H1 (cell line): Measurements from ENCODE around the gene RPS6KA2. TPM values are rescaled to one million over a fixed set of nuclear protein-coding genes. Genes with fewer than 3 reads are reported as not detected.

Experiments
- CTCF ChIA-PET: fragments of 300-600 bp; sonication (Branson Sonifier 250); formaldehyde crosslinking; loops from one replicate; lab custom pipeline; 2021; ENCODE audit not compliant: partially characterized antibody; lab: Charles Lee
- POLR2A ChIA-PET: fragments of 300-600 bp; sonication (Branson Sonifier 250); formaldehyde crosslinking; loops from one replicate; lab custom pipeline; 2021; ENCODE audit warnings: inconsistent platforms; ENCODE audit not compliant: partially characterized antibody; lab: Charles Lee
- DNase-seq, 2 experiments: peaks; one replicate each; pipeline versions ENCODE4 v3.0.0 to v3.0.0-alpha.2; 2010 to 2022; ENCODE audit warnings: low spot score in 2 of 2, low read depth in 1 of 2, mixed read lengths in 1 of 2
- FAIRE-seq: peaks from 2 replicates; lab custom pipeline; 2011; peaks lifted over from hg19 to GRCh38; lab: Jason Lieb, UNC
- H2AFZ ChIP-seq: 2 replicates; pipeline ENCODE4 v1.8.1; 2012; ENCODE audit warnings: low read length, inconsistent platforms
- H2AK5ac ChIP-seq: 2 replicates; pipeline ENCODE4 v1.6.1; 2013; ENCODE audit warnings: low read depth, low read length
- H2BK120ac ChIP-seq: replicated peaks from 2 replicates; pipeline ENCODE3; 2013; ENCODE audit warnings: low read depth, low read length, inconsistent platforms
- H2BK12ac ChIP-seq: 2 replicates; pipeline ENCODE4 v1.6.1; 2013; ENCODE audit warnings: low read depth, low read length
- H2BK15ac ChIP-seq: 2 replicates; pipeline ENCODE4 v1.6.1; 2013; ENCODE audit warnings: low read length
- H2BK20ac ChIP-seq: 2 replicates; pipeline ENCODE4 v1.6.1; 2013; ENCODE audit warnings: low read length
- H2BK5ac ChIP-seq: 2 replicates; pipeline ENCODE4 v1.6.1; 2013; ENCODE audit warnings: low read depth, low read length
- H3K14ac ChIP-seq: 2 replicates; pipeline ENCODE4 v1.6.1; 2013; ENCODE audit warnings: inconsistent platforms; ENCODE audit not compliant: insufficient read length
- H3K18ac ChIP-seq: 2 replicates; pipeline ENCODE4 v1.6.1; 2013; ENCODE audit warnings: low read length; ENCODE audit errors: extremely low read depth
- H3K23ac ChIP-seq: 2 replicates; pipeline ENCODE4 v1.6.1; 2013; ENCODE audit warnings: inconsistent platforms; ENCODE audit not compliant: insufficient read length
- H3K23me2 ChIP-seq: 2 replicates; pipeline ENCODE4 v1.6.1; 2013; ENCODE audit warnings: low read depth, low read length
- H3K27ac ChIP-seq: 2 replicates; pipeline ENCODE4 v1.6.1; 2011; ENCODE audit warnings: low read depth, low read length, inconsistent platforms
- H3K27me3 ChIP-seq, 4 experiments: replicated peaks in 1 of 4; 1 replicate in 1 of 4; 2 replicates in 3 of 4; pipeline versions ENCODE4 v1.6.1 to v1.8.1; 2011 to 2013; ENCODE audit warnings: low read length in 3 of 4, mild to moderate bottlenecking in 3 of 4, inconsistent platforms in 2 of 4, mixed read lengths in 2 of 4, moderate library complexity in 1 of 4; ENCODE audit not compliant: control insufficient read depth in 3 of 4, insufficient read depth in 3 of 4; ENCODE audit errors: extremely low read depth in 1 of 4
- H3K36me3 ChIP-seq, 4 experiments: 2 replicates each; pipeline versions ENCODE4 v1.6.1 to v1.8.1; 2011 to 2013; ENCODE audit warnings: mild to moderate bottlenecking in 4 of 4, low read length in 3 of 4, moderate library complexity in 2 of 4, control low read depth in 1 of 4, inconsistent platforms in 1 of 4; ENCODE audit not compliant: insufficient read depth in 4 of 4, control insufficient read depth in 2 of 4
- H3K4ac ChIP-seq: replicated peaks from 2 replicates; pipeline ENCODE3; 2013; ENCODE audit warnings: low read length, low read depth, mixed read lengths, inconsistent platforms; ENCODE audit not compliant: insufficient read length
- H3K4me1 ChIP-seq, 4 experiments: replicated peaks in 1 of 4; 1 replicate in 1 of 4; 2 replicates in 3 of 4; pipeline versions ENCODE4 v1.6.1 to v1.8.1; 2011 to 2013; ENCODE audit warnings: low read length in 3 of 4, inconsistent platforms in 2 of 4, mixed read lengths in 1 of 4; ENCODE audit not compliant: insufficient read depth in 4 of 4, control insufficient read depth in 3 of 4
- H3K4me2 ChIP-seq, 2 experiments: 2 replicates each; pipeline versions ENCODE4 v1.6.1 to v1.8.1; 2011 to 2013; ENCODE audit warnings: low read depth in 2 of 2, low read length in 2 of 2, control low read depth in 1 of 2, inconsistent platforms in 1 of 2, mild to moderate bottlenecking in 1 of 2; ENCODE audit not compliant: insufficient read depth in 1 of 2
- H3K4me3 ChIP-seq, 4 experiments: fragments of 200-600, 300-600 bp in 1 of 4; sonication (generic), shearing (Covaris generic), sonication (Bioruptor Twin) in 1 of 4; 2 replicates each; pipeline versions ENCODE4 v1.5.1 to v1.8.1; 2011 to 2016; ENCODE audit warnings: low read length in 4 of 4, low read depth in 3 of 4, control low read depth in 2 of 4, inconsistent platforms in 2 of 4, mild to moderate bottlenecking in 2 of 4, mixed read lengths in 1 of 4, moderate library complexity in 1 of 4; ENCODE audit not compliant: insufficient read depth in 2 of 4; ENCODE audit errors: extremely low read depth in 1 of 4
- H3K56ac ChIP-seq: replicated peaks from 2 replicates; pipeline ENCODE3; 2013; ENCODE audit warnings: low read depth, mild to moderate bottlenecking, mixed read lengths, low read length, inconsistent platforms; ENCODE audit not compliant: insufficient read length
- H3K79me1 ChIP-seq: 2 replicates; pipeline ENCODE4 v1.6.1; 2013; ENCODE audit warnings: low read depth, low read length, control low read depth
- H3K79me2 ChIP-seq, 2 experiments: 2 replicates each; pipeline versions ENCODE4 v1.6.1 to v1.8.1; 2012 to 2013; ENCODE audit warnings: low read length in 2 of 2, mild to moderate bottlenecking in 2 of 2, inconsistent platforms in 1 of 2; ENCODE audit not compliant: insufficient read depth in 2 of 2, control insufficient read depth in 1 of 2
- H3K9ac ChIP-seq, 4 experiments: replicated peaks in 1 of 4; 1 replicate in 1 of 4; 2 replicates in 3 of 4; pipeline versions ENCODE4 v1.6.1 to v1.8.1; 2011 to 2013; ENCODE audit warnings: low read depth in 3 of 4, low read length in 3 of 4, control low read depth in 2 of 4, mild to moderate bottlenecking in 2 of 4, moderate library complexity in 2 of 4, inconsistent platforms in 1 of 4; ENCODE audit errors: extremely low read depth in 1 of 4
- H3K9me3 ChIP-seq, 2 experiments: 2 replicates each; pipeline versions ENCODE4 v1.6.1 to v1.8.1; 2012 to 2013; ENCODE audit warnings: mild to moderate bottlenecking in 2 of 2, moderate library complexity in 2 of 2, control low read depth in 1 of 2, inconsistent platforms in 1 of 2, low read depth in 1 of 2, low read length in 1 of 2, mixed read lengths in 1 of 2; ENCODE audit not compliant: insufficient read depth in 2 of 2
- H4K20me1 ChIP-seq, 2 experiments: replicated peaks in 1 of 2; 2 replicates each; pipeline versions ENCODE3 to v1.8.1; 2011 to 2013; ENCODE audit warnings: inconsistent platforms in 2 of 2, low read length in 2 of 2, mild to moderate bottlenecking in 1 of 2; ENCODE audit not compliant: insufficient read depth in 2 of 2, control insufficient read depth in 1 of 2
- H4K5ac ChIP-seq: 2 replicates; pipeline ENCODE4 v1.6.1; 2013; ENCODE audit warnings: low read length, low read depth, mixed read lengths, inconsistent platforms; ENCODE audit not compliant: insufficient read length
- H4K8ac ChIP-seq: 2 replicates; pipeline ENCODE4 v1.8.0; 2013; ENCODE audit warnings: mild to moderate bottlenecking, moderate library complexity, low read length, inconsistent platforms; ENCODE audit not compliant: insufficient read depth; ENCODE audit errors: extremely low read depth
- H4K91ac ChIP-seq: replicated peaks from 2 replicates; pipeline ENCODE3; 2013; ENCODE audit warnings: low read length, mixed read lengths, inconsistent platforms; ENCODE audit not compliant: insufficient read length
- MAX ChIP-seq: IDR thresholded peaks from 2 replicates; pipeline ENCODE4 v1.6.1; 2012; ENCODE audit warnings: inconsistent platforms
- SIX5 ChIP-seq: IDR thresholded peaks from 2 replicates; pipeline ENCODE4 v1.6.1; 2011; ENCODE audit warnings: mild to moderate bottlenecking, low read depth, low read length
- SP1 ChIP-seq: IDR thresholded peaks from 2 replicates; pipeline ENCODE4 v1.6.1; 2011; ENCODE audit warnings: low read depth, low read length
- WGBS, 2 experiments: shearing (Covaris generic) in 1 of 2; methylation state at CpG; one replicate each; pipeline versions ENCODE4 v1.1.6 to v1.1.7; 2013 to 2015; ENCODE audit warnings: low lambda C conversion rate in 2 of 2, mixed read lengths in 2 of 2, inconsistent platforms in 1 of 2, low coverage in 1 of 2, missing lambda C conversion rate in 1 of 2; ENCODE audit not compliant: insufficient replicate concordance in 2 of 2, insufficient coverage in 1 of 2, insufficient read length in 1 of 2; ENCODE audit errors: extremely low coverage in 1 of 2, missing lambda C conversion rate in 1 of 2; 5-methylcytosine and 5-hydroxymethylcytosine counted together
- polyA plus RNA-seq, 7 experiments: library from polyadenylated mRNA; depleted of rRNA in 3 of 7; stranded (reverse) in 5 of 7; unstranded in 2 of 7; fragments of >200 nt in 5 of 7; fragments of 200-250 nt in 2 of 7; gene quantifications; 1 replicate in 5 of 7; 2 replicates in 1 of 7; 4 replicates in 1 of 7; pipeline versions ENCODE4 v1.2.1 to v1.2.3, GENCODE V29; 2011 to 2013; ENCODE audit warnings: missing spikeins in 2 of 7, mixed read lengths in 2 of 7
- total RNA-seq: library from RNA; stranded (reverse); fragmentation: NEBNext Ultra II Directional; extraction: Animal tissue kit (Norgen Biotek cat#: 25700); gene quantifications from 2 replicates; pipeline ENCODE4 v1.2.1, GENCODE V29; 2021

Gene RPS6KA2
- total and polyA plus RNA-seq, 2 of the 8 experiments (the other 6 are each of a cell fraction or from before 2014, with no cell fraction given) = 8.8 to 25.7 TPM

GRCh38 chr6:166655713-166656229 is 28.7 kb upstream of the RPS6KA2 start:
- WGBS, 2 experiments = 34% methylated on average over 15 of the region's 15 CpGs; no CpG with 5 or more reads in 1 of the 2 experiments
- H3K4me3 ChIP-seq = peak overlapping the region; percentile 28 to 70 (median 60); a peak in 7 of 8 replicates

More at GRCh38 chr6:166655713-166656229, 28.7 kb upstream of the RPS6KA2 start:
- Histone ChIP-seq H2AFZ (no peak overlapping the region; the same call in 1 of the 2 replicates), H3K18ac (no peak overlapping the region), H3K27me3 (peaks cover 0 to 27% (median 14%) of the 10 kb centered on the region in 4 experiments; a peak in 6 of 7 replicates), H2BK20ac (no peak overlapping the region), H4K91ac (no peak overlapping the region), H3K4me2 (peak overlapping the region; percentile 72 to 98), H3K9me3 (no peaks in the 10 kb centered on the region), H2BK15ac (no peak overlapping the region), H3K23ac (no peak overlapping the region), H3K56ac (no peak overlapping the region), H2BK5ac (no peak overlapping the region)
- POLR2A ChIA-PET = interaction anchor here (1.5 kb wide), 1 partner anchor 29 kb away, joined by 6 read pairs; the partner anchor contains the start of gene RPS6KA2
- CTCF ChIA-PET = interaction anchor here (0.9 to 1.5 kb wide), 3 partner anchors 9 to 35 kb away, joined by 3 to 4 read pairs (median 3); no protein-coding TSS in a partner anchor
- TF ChIP-seq MAX (peak; percentile 19; the same call in 1 of the 2 replicates), SIX5 (no peak), SP1 (no peak)
- TF ChIP-seq, all 59 proteins: peak for 1
- H3K79me2 ChIP-seq = no peaks in the 10 kb centered on the region
- H2BK120ac ChIP-seq = no peak overlapping the region
- H2BK12ac ChIP-seq = peak overlapping the region; percentile 50; the same call in 1 of the 2 replicates
- FAIRE-seq (no peak), DNase-seq (no peak)
- H4K8ac ChIP-seq = peak overlapping the region; percentile 9; the same call in 1 of the 2 replicates
- no peak overlapping the region for H3K14ac ChIP-seq
- H3K27ac ChIP-seq = no peak overlapping the region
- H2AK5ac ChIP-seq = no peak overlapping the region
- H3K23me2 ChIP-seq = peaks cover 8% of the 10 kb centered on the region
- no peak overlapping the region for H4K5ac ChIP-seq
- peaks cover 0 to 18% (median 3%) of the 10 kb centered on the region in 4 experiments; a peak in 6 of 7 replicates for H3K4me1 ChIP-seq
- H3K79me1 ChIP-seq = no peaks in the 10 kb centered on the region
- H4K20me1 ChIP-seq = peaks cover 0 to 2% of the 10 kb centered on the region in 2 experiments
- H3K4ac ChIP-seq = no peak overlapping the region
- no peak overlapping the region for H3K9ac ChIP-seq
- no peaks in the 10 kb centered on the region for H3K36me3 ChIP-seq
